Type B pancreatic cell (in vitro differentiated cells): ENCODE results near the gene MEGF9. TPM values are rescaled to one million over a fixed set of nuclear protein-coding genes. Genes with fewer than 3 reads are reported as not detected.

ENCODE experiments used
- DNase-seq: peaks from one replicate; pipeline ENCODE4 v3.0.0; 2021; ENCODE audit warnings: mixed read lengths; ENCODE audit not compliant: unreplicated experiment; ENCODE audit errors: extremely low spot score
- H3K27ac Mint-ChIP-seq: 2 replicates; pipeline ENCODE4 v1.8.0; 2021; ENCODE audit warnings: mild to moderate bottlenecking, mixed read lengths
- H3K27me3 Mint-ChIP-seq: 2 replicates; pipeline ENCODE4 v1.8.0; 2021; ENCODE audit warnings: mixed read lengths
- H3K36me3 Mint-ChIP-seq: 2 replicates; pipeline ENCODE4 v1.8.0; 2021; ENCODE audit warnings: mixed read lengths
- H3K4me1 Mint-ChIP-seq: one replicate; pipeline ENCODE4 v1.8.0; 2021; ENCODE audit warnings: mixed read lengths; ENCODE audit not compliant: unreplicated experiment
- H3K4me3 Mint-ChIP-seq: 2 replicates; pipeline ENCODE4 v1.8.0; 2021; ENCODE audit warnings: mild to moderate bottlenecking, mixed read lengths
- H3K9me3 Mint-ChIP-seq: 2 replicates; pipeline ENCODE4 v1.8.0; 2021; ENCODE audit warnings: mixed read lengths
- total RNA-seq: library from RNA; stranded (reverse); gene quantifications from 2 replicates; pipeline ENCODE4 v1.2.1, GENCODE V29; 2021; ENCODE audit warnings: low replicate concordance
- TF ChIP-seq, protein P1 (sequence below): fragments of 200-600 bp; sonication (generic); conservative IDR thresholded peaks from 2 replicates; pipeline ENCODE4 v1.5.0; 2021; ENCODE audit warnings: antibody characterized with exemption, mild to moderate bottlenecking

Gene MEGF9
- total RNA-seq, 1 donor from 2014 or later: 14.7 TPM

GRCh38 chr9:120692901-120693699 lies 21.2 kb downstream of the MEGF9 start:
- H3K36me3 Mint-ChIP-seq: no peaks in the 10 kb centered on the region
- H3K27me3 Mint-ChIP-seq: no peaks in the 10 kb centered on the region
- H3K4me1 Mint-ChIP-seq: peaks cover 14% of the 10 kb centered on the region
- TF ChIP-seq, protein P1, sequence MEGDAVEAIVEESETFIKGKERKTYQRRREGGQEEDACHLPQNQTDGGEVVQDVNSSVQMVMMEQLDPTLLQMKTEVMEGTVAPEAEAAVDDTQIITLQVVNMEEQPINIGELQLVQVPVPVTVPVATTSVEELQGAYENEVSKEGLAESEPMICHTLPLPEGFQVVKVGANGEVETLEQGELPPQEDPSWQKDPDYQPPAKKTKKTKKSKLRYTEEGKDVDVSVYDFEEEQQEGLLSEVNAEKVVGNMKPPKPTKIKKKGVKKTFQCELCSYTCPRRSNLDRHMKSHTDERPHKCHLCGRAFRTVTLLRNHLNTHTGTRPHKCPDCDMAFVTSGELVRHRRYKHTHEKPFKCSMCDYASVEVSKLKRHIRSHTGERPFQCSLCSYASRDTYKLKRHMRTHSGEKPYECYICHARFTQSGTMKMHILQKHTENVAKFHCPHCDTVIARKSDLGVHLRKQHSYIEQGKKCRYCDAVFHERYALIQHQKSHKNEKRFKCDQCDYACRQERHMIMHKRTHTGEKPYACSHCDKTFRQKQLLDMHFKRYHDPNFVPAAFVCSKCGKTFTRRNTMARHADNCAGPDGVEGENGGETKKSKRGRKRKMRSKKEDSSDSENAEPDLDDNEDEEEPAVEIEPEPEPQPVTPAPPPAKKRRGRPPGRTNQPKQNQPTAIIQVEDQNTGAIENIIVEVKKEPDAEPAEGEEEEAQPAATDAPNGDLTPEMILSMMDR: no peak
- H3K9me3 Mint-ChIP-seq: no peaks in the 10 kb centered on the region
- H3K27ac Mint-ChIP-seq: no peak overlapping the region
- H3K4me3 Mint-ChIP-seq: no peak overlapping the region
- DNase-seq: no peak

- TF ChIP-seq, protein P1: no peak
- peaks cover 4% of the 10 kb centered on the region for H3K9me3 Mint-ChIP-seq
- no peaks in the 10 kb centered on the region for H3K36me3 Mint-ChIP-seq
- DNase-seq: no peak
- no peaks in the 10 kb centered on the region for H3K27me3 Mint-ChIP-seq
- no peak overlapping the region for H3K27ac Mint-ChIP-seq
- H3K4me3 Mint-ChIP-seq: no peak overlapping the region
- peaks cover 14% of the 10 kb centered on the region for H3K4me1 Mint-ChIP-seq
These were observed 23.9 kb downstream of the MEGF9 start for GRCh38 chr9:120690372-120690771.

- no peak overlapping the region for H3K27ac Mint-ChIP-seq
- H3K9me3 Mint-ChIP-seq: peaks cover 4% of the 10 kb centered on the region
- no peaks in the 10 kb centered on the region for H3K36me3 Mint-ChIP-seq
- no peak overlapping the region for H3K4me3 Mint-ChIP-seq
- DNase-seq: no peak
- peaks cover 14% of the 10 kb centered on the region for H3K4me1 Mint-ChIP-seq
- H3K27me3 Mint-ChIP-seq: no peaks in the 10 kb centered on the region
- TF ChIP-seq, protein P1: no peak
These were observed 24.4 kb downstream of the MEGF9 start for GRCh38 chr9:120689860-120690259.

DNA sequence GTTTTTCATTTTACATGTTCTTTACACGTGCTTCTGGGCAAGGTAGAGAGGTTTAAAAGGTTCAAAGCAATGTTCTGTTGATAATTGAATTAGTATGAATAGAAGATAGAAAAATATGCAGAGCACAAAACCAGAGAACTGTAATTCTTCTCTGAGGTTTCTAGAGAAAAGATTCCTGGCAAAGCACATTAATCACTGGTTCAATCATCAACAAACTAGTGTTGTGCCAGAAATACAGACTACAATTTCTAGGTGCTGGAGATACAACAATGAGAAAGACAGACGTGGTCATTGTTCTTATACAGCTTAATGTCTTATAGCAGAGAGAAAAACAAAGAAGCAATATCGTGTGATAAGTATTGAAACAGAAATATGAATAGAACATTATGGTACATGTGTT lies 25.5 kb downstream of the MEGF9 start:
- Mint-ChIP-seq H3K27me3 (no peaks in the 10 kb centered on the region), H3K27ac (no peak overlapping the region), H3K36me3 (no peaks in the 10 kb centered on the region), H3K9me3 (peaks cover 4% of the 10 kb centered on the region), H3K4me1 (peaks cover 16% of the 10 kb centered on the region), H3K4me3 (no peak overlapping the region)
- TF ChIP-seq, protein P1: no peak
- no peak for DNase-seq

- no peak overlapping the region for H3K27ac Mint-ChIP-seq
- H3K4me1 Mint-ChIP-seq: peaks cover 6% of the 10 kb centered on the region
- H3K36me3 Mint-ChIP-seq: peaks cover 4% of the 10 kb centered on the region
- peaks cover 7% of the 10 kb centered on the region for H3K9me3 Mint-ChIP-seq
- no peaks in the 10 kb centered on the region for H3K27me3 Mint-ChIP-seq
- no peak overlapping the region for H3K4me3 Mint-ChIP-seq
- DNase-seq: no peak
- TF ChIP-seq, protein P1: no peak
These were observed 31.1 kb downstream of the MEGF9 start for GRCh38 chr9:120683150-120683549.
